ENCODE measurements around the gene SPAG9.

Gene SPAG9

DNA sequence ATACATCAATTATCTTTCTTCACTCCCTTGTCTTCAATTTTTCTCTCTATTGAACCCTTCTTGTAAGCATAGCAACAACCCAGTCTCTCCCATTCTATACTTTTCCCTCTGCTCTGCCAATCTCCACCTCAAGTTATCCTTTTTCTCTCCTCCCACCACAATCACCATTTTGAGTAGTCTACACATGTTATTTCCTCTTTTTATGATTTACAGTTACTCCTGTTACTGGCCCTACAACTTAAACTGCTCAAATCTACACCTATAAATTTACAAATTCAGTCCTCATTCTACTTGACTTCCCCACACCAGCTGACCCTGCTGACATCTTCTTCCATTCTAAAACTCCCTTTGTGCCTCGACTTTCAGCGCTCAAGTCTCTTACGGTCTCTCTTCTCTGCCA, 84.6 kb downstream of the SPAG9 start:
- DNase-seq: no peak

GRCh38 chr17:51035431-51035830, 85.2 kb downstream of the SPAG9 start:
- DNase-seq: no peak

- no peak for DNase-seq
These were observed 85.9 kb downstream of the SPAG9 start for GRCh38 chr17:51034800-51035199.

GRCh38 chr17:51032850-51033249, 87.8 kb downstream of the SPAG9 start:
- no peak for DNase-seq

- DNase-seq: peak in 3 of 6 experiments; percentile 25 to 59 (median 57)
These were observed 90.9 kb downstream of the SPAG9 start for GRCh38 chr17:51029568-51030463.

- no peak for DNase-seq
These were observed 91.5 kb downstream of the SPAG9 start for GRCh38 chr17:51029142-51029541.

DNA sequence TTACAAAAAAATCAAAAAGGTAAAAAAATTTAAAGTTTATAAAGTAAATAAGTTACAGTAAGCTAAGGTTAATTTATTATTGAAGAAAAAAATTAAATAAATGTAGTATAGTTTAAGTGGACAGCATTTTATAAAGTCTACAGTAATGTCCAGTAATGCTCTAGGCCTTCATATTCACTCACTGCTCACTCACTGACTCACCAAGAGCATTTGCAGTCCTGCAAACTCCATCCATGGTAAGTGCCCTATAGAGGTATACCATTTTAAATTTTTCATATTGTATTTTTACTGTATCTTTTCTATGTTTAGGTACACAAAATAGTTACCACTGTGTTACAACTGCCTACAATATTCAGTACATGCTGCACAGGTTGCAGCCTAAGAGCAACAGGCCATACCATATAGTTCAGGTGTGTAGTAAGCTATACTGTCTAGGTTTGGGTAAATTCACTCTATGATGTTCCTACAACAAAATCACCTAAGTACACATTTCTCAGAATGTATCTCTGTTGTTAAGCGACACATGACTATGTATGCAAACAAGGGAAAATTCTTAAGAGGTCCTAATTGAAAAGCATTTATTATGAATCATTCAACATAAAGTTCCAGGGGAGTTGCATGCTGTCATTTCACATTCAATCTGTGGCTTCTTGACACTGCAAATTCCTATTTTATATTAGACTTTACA, 92.3 kb downstream of the SPAG9 start:
- DNase-seq: no peak

DNA sequence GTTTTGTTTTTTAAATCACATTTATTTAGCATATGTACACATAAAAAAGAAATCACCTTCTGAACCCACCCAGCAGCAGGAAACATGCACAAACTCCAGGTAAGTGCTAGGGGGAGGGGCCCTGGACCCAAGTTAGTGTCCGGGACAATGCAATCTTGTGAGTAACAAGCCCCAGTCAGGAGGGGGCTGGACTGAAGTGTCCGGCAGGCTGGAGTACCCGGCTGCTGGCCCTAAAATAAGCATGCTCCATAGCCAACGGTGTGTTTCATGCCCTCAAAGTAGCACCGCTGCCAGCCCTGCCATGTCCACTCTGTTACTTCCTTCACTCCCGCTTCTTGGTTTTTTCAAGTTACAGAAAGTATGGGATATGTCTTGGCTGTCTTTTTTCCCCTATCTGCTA, 102.1 kb downstream of the SPAG9 start:
- no peak for DNase-seq

DNA sequence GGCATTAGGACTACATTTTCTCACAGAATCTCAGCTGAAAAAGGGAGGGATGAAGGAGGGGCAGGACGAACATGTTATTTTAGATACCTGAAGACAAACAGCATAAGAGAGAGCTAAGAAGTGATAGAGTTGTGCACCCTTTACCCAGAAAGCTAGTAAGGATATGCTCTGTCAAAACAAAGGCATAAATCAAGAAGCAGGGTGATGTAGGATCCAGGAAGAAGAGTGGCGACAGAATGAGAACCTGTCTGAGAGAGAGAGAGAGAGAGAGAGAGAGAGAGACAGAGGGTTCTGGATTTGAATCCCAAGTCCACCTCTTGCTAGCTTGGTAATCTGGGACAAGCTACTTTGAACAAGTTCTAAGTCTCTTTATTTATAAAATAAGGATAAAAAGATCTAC, 103.4 kb downstream of the SPAG9 start:
- no peak for DNase-seq

DNA sequence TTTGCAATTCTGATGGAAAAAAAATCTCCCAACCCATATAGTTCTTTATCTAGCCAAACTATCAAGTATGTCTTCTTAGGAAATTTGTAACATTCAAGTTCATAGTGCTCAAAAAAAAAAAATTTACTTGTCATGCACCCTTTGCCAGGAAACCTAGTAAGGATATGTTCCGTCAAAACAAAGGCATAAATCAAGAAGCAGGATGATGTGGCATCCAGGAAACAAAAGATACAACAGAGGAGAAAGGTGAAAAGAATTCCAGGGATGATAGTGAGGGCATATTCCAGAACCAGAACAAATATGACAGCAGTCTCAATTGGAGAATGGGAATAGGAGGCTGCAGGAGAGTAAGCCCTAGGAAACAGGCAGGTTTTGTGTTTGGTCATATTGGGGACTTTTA, 104.6 kb downstream of the SPAG9 start:
- DNase-seq: no peak

DNA sequence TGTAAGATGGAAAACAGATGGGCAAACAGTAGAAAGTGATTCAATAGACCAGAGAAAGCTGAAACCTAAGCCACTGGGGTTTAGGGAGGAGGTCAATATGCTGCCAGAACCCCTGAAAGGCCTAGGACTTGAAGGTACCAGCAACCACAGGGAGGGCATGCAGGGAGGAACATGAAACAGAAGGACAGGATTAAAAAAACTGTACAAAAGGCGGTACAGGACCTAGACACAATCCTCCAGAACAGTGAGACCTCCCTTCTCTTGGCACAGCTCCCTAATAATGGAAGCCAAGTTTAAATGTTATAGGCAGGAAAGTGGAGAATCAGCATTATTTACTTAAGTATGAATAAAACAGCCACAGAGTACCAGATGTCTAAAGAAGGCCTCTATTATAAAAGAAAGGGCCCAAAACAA, 105.5 kb downstream of the SPAG9 start:
- DNase-seq: no peak

DNA sequence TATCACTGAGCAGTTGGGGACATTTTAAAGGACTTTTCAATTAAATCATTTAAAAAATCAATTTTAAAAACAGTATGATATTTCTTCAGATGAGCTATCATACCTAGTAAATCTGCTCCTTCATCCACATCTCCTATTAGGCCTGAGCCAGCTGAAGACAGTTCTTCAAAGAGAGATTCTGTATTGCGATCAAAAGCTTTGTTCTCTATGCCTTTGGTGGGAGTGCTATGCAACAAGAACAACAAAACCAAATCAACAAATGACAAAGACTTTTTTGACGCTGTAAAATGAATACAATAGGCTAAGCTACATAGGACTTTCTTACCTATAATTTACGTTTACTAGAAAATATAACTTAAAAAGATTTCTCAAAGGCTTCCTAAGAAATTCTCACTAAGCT, 106.5 kb downstream of the SPAG9 start:
- DNase-seq: no peak

DNA sequence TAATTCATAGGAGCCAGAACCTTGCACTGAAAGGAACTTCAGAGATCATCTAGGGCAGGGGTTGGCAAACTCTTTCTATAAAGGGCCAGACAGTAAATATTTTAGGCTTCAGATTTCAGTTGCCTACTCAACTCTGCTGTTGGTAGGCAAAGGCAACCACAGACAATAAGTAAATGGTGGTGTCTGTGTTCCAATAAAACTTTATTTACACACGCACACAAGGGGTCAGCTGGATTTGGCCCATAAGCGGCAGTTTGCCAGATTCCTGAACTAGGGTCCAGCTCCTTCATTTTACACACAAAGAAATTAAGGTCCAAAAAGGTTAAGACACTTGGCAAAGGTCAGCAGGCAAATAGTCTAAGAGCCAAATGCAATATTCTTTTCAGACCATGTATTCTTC, 107.3 kb downstream of the SPAG9 start:
- DNase-seq: no peak

- DNase-seq: no peak
These were observed 108.1 kb downstream of the SPAG9 start for GRCh38 chr17:51012538-51012937.

GRCh38 chr17:51010173-51010675, 110.4 kb downstream of the SPAG9 start:
- DNase-seq: no peak

DNA sequence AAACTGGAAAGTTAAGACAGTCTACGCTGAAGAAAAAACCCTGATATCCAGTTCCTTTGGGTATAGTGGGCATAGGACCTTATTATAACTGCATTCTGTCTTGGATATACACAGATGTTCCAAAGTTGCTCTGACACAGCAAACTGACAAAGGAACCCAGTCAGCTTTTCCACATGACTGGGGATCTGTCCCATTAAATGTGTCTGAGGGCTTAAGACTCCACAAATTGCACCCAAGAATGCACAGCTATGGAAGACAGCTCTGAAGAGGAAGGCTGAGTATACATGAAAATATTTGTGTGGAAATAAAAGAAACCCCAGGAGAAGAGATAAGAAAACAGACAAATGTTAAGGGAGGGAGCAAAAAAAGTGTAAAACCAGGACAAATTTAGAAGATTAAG, 114.1 kb downstream of the SPAG9 start:
- no peak for DNase-seq

- DNase-seq: no peak
These were observed 114.9 kb downstream of the SPAG9 start for GRCh38 chr17:51005768-51006167.

GRCh38 chr17:51004249-51004648, 116.4 kb downstream of the SPAG9 start:
- DNase-seq: no peak

- peak in 3 of 6 experiments; percentile 50 to 69 (median 68) for DNase-seq
These were observed 119.6 kb downstream of the SPAG9 start for GRCh38 chr17:51000835-51001638.

GRCh38 chr17:50995668-50996067, 125.0 kb downstream of the SPAG9 start:
- no peak for DNase-seq

- DNase-seq: no peak
These were observed 127.1 kb downstream of the SPAG9 start for GRCh38 chr17:50993544-50993943.

DNA sequence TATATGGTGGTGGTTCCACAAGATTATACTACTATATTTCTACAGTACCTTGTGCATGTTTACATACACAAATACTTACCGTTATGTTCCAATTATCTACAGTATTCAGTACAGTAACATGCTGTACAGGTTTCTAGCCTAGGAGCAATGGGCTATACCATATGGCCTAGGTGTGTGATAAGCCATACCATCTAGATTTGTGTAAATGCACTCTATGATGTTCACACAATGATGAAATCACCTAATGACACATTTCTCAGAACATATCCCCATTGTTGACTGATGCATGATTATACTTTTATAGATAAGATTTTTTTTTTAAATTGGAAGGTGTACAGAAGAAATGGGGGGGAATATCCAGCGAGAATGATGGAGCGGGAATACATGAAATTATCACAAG, 131.5 kb downstream of the SPAG9 start:
- DNase-seq: no peak

DNA sequence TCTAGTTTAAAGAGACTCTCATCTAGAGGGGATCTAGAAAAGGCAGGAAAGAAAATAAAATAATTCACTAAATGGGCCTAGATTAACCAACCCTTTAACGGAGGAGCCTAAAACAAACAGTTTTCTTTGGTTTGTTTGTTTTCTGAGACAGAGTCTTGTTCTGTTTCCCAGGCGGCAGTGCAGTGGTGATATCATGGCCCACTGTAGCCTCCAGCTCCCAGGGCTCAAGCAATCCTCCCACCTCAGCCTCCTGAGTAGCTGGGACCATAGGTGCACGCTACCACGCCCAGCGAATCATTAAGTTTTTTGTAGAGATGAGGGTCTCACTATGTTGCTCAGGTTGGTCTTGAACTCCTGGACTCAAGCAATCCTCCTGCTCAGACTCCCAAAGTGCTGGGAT, 132.2 kb downstream of the SPAG9 start:
- DNase-seq: no peak
